GM18907 (cell line): ENCODE data around the gene FGF11.

ENCODE experiments used
- ATAC-seq: cut with Tn5 transposase; IDR thresholded peaks from one replicate; pipeline ENCODE4 v1.9.1; 2021; ENCODE audit warnings: mild to moderate bottlenecking, moderate library complexity; ENCODE audit not compliant: unreplicated experiment

Gene FGF11

GRCh38 chr17:7407485-7408251, 31.6 kb upstream of the FGF11 start, which contains the start of gene NLGN2:
Gene NLGN2, plus strand, starts transcription at chr17:7407845. Its CDS starts 411 bp downstream, at chr17:7408256.
- no peak for ATAC-seq

GRCh38 chr17:7408252-7408727, 31.0 kb upstream of the FGF11 start:
- no peak for ATAC-seq

- ATAC-seq = no peak
Observed at GRCh38 chr17:7408863-7409262, 30.4 kb upstream of the FGF11 start.

- no peak for ATAC-seq
Observed at GRCh38 chr17:7409716-7410115, 29.6 kb upstream of the FGF11 start.

GRCh38 chr17:7410634-7411426, 28.5 kb upstream of the FGF11 start:
- ATAC-seq = no peak

GRCh38 chr17:7411427-7411750, 27.9 kb upstream of the FGF11 start:
- ATAC-seq = no peak

GRCh38 chr17:7413346-7413985, 25.8 kb upstream of the FGF11 start:
- ATAC-seq = no peak

- no peak for ATAC-seq
Observed at GRCh38 chr17:7414837-7415236, 24.5 kb upstream of the FGF11 start.

GRCh38 chr17:7415784-7416183, 23.5 kb upstream of the FGF11 start:
- ATAC-seq = no peak

- no peak for ATAC-seq
Observed at GRCh38 chr17:7416323-7416722, 23.0 kb upstream of the FGF11 start.

GRCh38 chr17:7417056-7417655, 22.2 kb upstream of the FGF11 start:
- ATAC-seq = no peak

- no peak for ATAC-seq
Observed at GRCh38 chr17:7418472-7419152, 20.7 kb upstream of the FGF11 start.

- no peak for ATAC-seq
Observed at GRCh38 chr17:7419819-7420610, 19.3 kb upstream of the FGF11 start, which contains the start of gene SPEM1. Gene SPEM1, plus strand, starts transcription at chr17:7420324. Its CDS starts 61 bp downstream, at chr17:7420385.

- ATAC-seq = no peak
Observed at GRCh38 chr17:7421186-7421585, 18.1 kb upstream of the FGF11 start.

GRCh38 chr17:7423679-7424078, 15.6 kb upstream of the FGF11 start:
- ATAC-seq = no peak

- no peak for ATAC-seq
Observed at GRCh38 chr17:7425316-7425715, 14.0 kb upstream of the FGF11 start, which contains the start of gene SPEM2. Gene SPEM2, plus strand, starts transcription at chr17:7425616. Its CDS starts 73 bp downstream, at chr17:7425689.

GRCh38 chr17:7425756-7426155, 13.6 kb upstream of the FGF11 start:
- ATAC-seq = no peak

- no peak for ATAC-seq
Observed at GRCh38 chr17:7426203-7426863, 13.0 kb upstream of the FGF11 start.

GRCh38 chr17:7426896-7427489, 12.3 kb upstream of the FGF11 start:
- ATAC-seq = no peak
